CD4-positive, CD25-positive, alpha-beta regulatory T cell (primary cell): ENCODE measurements around the gene SLC16A8. TPM values are rescaled to one million over a fixed set of nuclear protein-coding genes. Genes with fewer than 3 reads are reported as not detected.
"Not testable (repeated sequence)": the region's sequence is repeated elsewhere in the genome, so short reads cannot be mapped to it uniquely, and the experiment has no call there.

Source experiments
- ATAC-seq, 2 donors: fragments of 150-1000 bp; cut with Tn5 transposase; one replicate each; pipeline ENCODE4 v1.10.0; 2021; ENCODE audit warnings: low read depth in 2 of 2, moderate number of reproducible peaks in 2 of 2, moderate library complexity in 1 of 2
- DNase-seq, 3 donors: peaks; one replicate each; pipeline versions ENCODE4 v3.0.0 to v3.0.0-alpha.2; 2012 to 2022; ENCODE audit warnings: mixed read lengths in 1 of 3
- H3K27ac ChIP-seq: one replicate; pipeline ENCODE4 v1.7.0; 2013; ENCODE audit warnings: mild to moderate bottlenecking, low read length; ENCODE audit not compliant: insufficient read depth, poor library complexity, severe bottlenecking
- H3K27me3 ChIP-seq: one replicate; pipeline ENCODE4 v1.7.0; 2013; ENCODE audit warnings: low read length; ENCODE audit not compliant: control insufficient read depth, insufficient read depth
- H3K36me3 ChIP-seq: one replicate; pipeline ENCODE4 v1.7.0; 2013; ENCODE audit warnings: mild to moderate bottlenecking, low read length, moderate library complexity; ENCODE audit not compliant: control insufficient read depth, insufficient read depth
- H3K4me1 ChIP-seq: 2 replicates; pipeline ENCODE4 v1.7.0; 2013; ENCODE audit warnings: mild to moderate bottlenecking, low read length; ENCODE audit not compliant: insufficient read depth, control insufficient read depth, poor library complexity, severe bottlenecking
- H3K4me3 ChIP-seq: one replicate; pipeline ENCODE4 v1.7.0; 2013; ENCODE audit warnings: low read depth, mild to moderate bottlenecking, low read length, moderate library complexity
- H3K9me3 ChIP-seq, 2 experiments: 1 replicate in 1 of 2; 2 replicates in 1 of 2; pipeline ENCODE4 v1.7.0; 2013; ENCODE audit warnings: low read length in 2 of 2, mild to moderate bottlenecking in 1 of 2, moderate library complexity in 1 of 2; ENCODE audit not compliant: control insufficient read depth in 2 of 2
- H3K27ac Mint-ChIP-seq, 3 donors: one replicate each; pipeline ENCODE4 v1.8.0; 2020 to 2022; ENCODE audit warnings: mild to moderate bottlenecking in 3 of 3, mixed read lengths in 3 of 3, moderate library complexity in 2 of 3
- H3K27me3 Mint-ChIP-seq: one replicate; pipeline ENCODE4 v1.8.0; 2022; ENCODE audit warnings: mild to moderate bottlenecking, mixed read lengths
- H3K36me3 Mint-ChIP-seq: one replicate; pipeline ENCODE4 v1.8.0; 2020; ENCODE audit warnings: mixed read lengths
- H3K4me1 Mint-ChIP-seq, 4 donors: one replicate each; pipeline ENCODE4 v1.8.0; 2020 to 2022; ENCODE audit warnings: mixed read lengths in 4 of 4, mild to moderate bottlenecking in 1 of 4
- H3K4me3 Mint-ChIP-seq, 4 donors: one replicate each; pipeline ENCODE4 v1.8.0; 2020 to 2022; ENCODE audit warnings: mild to moderate bottlenecking in 4 of 4, mixed read lengths in 4 of 4, moderate library complexity in 3 of 4
- H3K9me3 Mint-ChIP-seq, 7 donors: one replicate each; pipeline ENCODE4 v1.8.0; 2020 to 2022; ENCODE audit warnings: mixed read lengths in 7 of 7, mild to moderate bottlenecking in 3 of 7, moderate library complexity in 2 of 7
- polyA plus RNA-seq, 4 donors: library from polyadenylated mRNA; unstranded; fragments of 300-500 nt; fragmentation: Illumina TruSeq; gene quantifications; one replicate each; pipeline ENCODE4 v1.2.3, GENCODE V29; 2021
- total RNA-seq: library from RNA; stranded (reverse); gene quantifications from one replicate; pipeline ENCODE4 v1.2.3, GENCODE V29; 2022

The SLC16A8 gene
- total and polyA plus RNA-seq, 5 donors from 2014 or later = not detected

DNA sequence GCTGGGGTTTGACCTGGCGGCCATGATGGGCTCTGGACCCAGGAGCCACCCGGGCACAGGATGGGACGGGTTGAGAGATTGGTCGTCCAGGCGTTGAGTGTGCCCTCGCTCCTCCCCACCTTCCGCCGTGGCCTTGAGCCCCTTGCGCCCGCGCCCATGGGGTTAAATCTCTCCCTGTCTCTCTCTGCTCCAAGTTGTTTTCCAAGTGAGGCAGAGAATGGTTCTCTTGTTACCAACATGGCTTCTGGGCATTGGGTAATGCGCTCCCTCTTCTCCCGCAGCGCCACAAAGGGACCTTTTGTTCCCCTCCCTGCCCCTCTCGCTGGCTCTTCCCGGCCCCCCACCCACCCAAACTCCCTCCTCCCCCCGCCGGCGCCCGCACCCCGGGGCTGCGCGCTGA, 45.6 kb downstream of the SLC16A8 start:
- ATAC-seq (no peak), DNase-seq (no peak)
- H3K27me3 Mint-ChIP-seq = peaks cover 11% of the 10 kb centered on the region
- H3K9me3 Mint-ChIP-seq = no peaks in the 10 kb centered on the region
- Histone ChIP-seq H3K4me1 (no peaks in the 10 kb centered on the region), H3K36me3 (no peaks in the 10 kb centered on the region), H3K27ac (no peak overlapping the region), H3K27me3 (no peaks in the 10 kb centered on the region), H3K9me3 (no peaks in the 10 kb centered on the region), H3K4me3 (no peak overlapping the region)
- peaks cover 0 to 2% (median 0%) of the 10 kb centered on the region in 4 donors for H3K4me1 Mint-ChIP-seq
- H3K27ac Mint-ChIP-seq = no peak overlapping the region
- H3K36me3 Mint-ChIP-seq = no peaks in the 10 kb centered on the region
- no peak overlapping the region for H3K4me3 Mint-ChIP-seq

DNA sequence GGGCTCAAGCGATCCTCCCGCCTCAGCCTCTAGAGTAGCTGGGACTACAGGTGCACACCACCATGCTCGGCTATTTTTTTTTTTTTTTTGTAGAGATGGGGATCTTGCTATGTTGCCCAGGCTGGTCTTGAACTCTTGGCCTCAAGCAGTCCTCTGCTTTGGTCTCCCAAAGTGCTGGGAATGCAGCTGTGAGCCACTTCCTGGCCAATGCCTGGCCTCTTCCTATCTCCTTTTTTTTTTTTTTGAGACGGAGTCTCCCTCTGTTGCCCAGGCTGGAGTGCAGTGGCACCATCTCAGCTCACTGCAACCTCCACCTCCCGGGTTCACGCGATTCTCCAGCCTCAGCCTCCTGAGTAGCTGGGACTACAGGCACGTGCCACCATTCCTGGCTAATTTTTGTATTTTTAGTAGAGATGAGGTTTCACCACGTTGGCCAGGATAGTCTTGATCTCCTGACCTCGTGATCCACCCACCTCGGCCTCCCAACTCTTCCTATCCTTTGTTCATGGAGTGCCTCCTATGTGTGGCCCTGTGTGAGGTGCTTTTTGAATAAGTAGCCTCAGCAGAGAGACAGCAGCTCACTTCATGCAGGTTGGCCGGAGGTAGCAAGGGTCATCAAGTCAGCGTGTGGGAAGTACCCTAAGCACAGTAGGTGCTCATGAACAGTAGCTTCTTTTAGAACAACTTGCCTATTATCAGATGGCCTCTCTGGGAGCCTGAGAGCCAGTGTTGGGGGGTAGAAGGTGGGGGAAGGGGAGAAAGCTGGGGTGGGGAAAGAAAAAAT, 46.4 kb downstream of the SLC16A8 start:
- not testable (repeated sequence) for H3K9me3 Mint-ChIP-seq, H3K36me3 Mint-ChIP-seq
- H3K27me3 Mint-ChIP-seq = peaks cover 11% of the 10 kb centered on the region

DNA sequence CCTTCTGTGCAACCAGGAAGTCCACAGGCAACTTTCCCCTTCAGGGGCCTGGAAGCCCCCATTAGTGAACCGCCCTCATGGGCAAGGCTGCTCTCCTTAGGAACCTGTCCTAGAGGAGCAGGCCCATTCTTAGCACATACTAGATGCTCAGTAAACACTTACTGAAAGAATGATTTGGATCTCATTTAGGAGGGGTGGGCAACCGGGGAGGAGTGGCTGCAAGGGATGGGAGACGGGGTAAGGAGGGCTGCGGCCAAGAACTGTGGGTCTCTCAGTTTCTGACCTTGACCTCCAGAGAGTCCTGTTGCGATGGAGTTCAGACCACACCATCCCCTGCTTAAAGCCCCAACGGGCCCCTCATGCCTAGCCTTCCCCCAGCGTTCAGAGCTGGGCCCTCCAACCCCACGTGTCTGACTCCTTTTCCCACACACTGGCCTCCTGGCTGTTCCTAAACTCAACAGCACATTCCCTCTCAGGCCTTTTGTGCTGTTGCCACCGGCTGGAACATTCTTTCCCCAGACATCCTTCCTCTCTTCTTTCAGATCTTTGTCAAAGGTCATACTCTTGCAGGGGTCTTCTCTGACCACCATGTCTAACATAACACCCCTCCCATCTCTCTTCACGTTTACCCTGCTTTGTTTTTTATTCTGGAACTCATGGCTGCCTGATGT, 47.5 kb downstream of the SLC16A8 start:
- ATAC-seq = no peak
- Histone ChIP-seq H3K4me3 (no peak overlapping the region), H3K4me1 (no peaks in the 10 kb centered on the region), H3K27ac (no peak overlapping the region), H3K27me3 (no peaks in the 10 kb centered on the region), H3K36me3 (no peaks in the 10 kb centered on the region), H3K9me3 (no peaks in the 10 kb centered on the region)
- peaks cover 5% of the 10 kb centered on the region for H3K27me3 Mint-ChIP-seq
- H3K36me3 Mint-ChIP-seq = no peaks in the 10 kb centered on the region
- H3K4me3 Mint-ChIP-seq = no peak overlapping the region
- H3K27ac Mint-ChIP-seq = no peak overlapping the region
- H3K9me3 Mint-ChIP-seq = no peaks in the 10 kb centered on the region
- peaks cover 0 to 2% (median 0%) of the 10 kb centered on the region in 4 donors for H3K4me1 Mint-ChIP-seq
- DNase-seq = no peak

More for the DNA sequence above, 46.4 kb downstream of the SLC16A8 start:
- not testable (repeated sequence) for H3K27ac ChIP-seq, H3K4me3 Mint-ChIP-seq, H3K27me3 ChIP-seq, H3K27ac Mint-ChIP-seq, H3K9me3 ChIP-seq, DNase-seq, H3K36me3 ChIP-seq, H3K4me3 ChIP-seq, H3K4me1 Mint-ChIP-seq, H3K4me1 ChIP-seq, ATAC-seq

DNA sequence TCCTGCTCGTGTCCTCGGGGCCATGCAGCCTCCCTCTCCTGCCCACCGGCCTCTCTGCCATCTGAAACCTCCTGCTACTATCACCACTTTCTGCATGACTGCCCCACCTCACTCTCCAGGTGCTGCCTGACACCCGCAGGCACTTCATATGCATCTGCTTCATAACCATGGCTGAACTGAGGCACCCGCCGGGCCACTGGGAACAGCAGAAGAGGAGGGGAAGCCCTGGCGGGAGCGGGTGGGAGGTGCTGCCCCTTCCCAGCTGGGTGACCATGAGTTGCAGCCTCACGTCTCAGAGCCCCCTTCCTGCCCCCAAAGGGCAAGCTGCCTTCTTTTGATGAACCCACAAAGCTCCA, 48.5 kb downstream of the SLC16A8 start:
- DNase-seq (no peak), ATAC-seq (no peak)
- H3K27me3 ChIP-seq = no peaks in the 10 kb centered on the region
- no peaks in the 10 kb centered on the region for H3K36me3 ChIP-seq
- no peaks in the 10 kb centered on the region for H3K4me1 ChIP-seq
- Mint-ChIP-seq H3K36me3 (no peaks in the 10 kb centered on the region), H3K4me1 (peaks cover 0 to 2% (median 0%) of the 10 kb centered on the region in 4 donors), H3K9me3 (no peaks in the 10 kb centered on the region), H3K27me3 (peaks cover 5% of the 10 kb centered on the region), H3K4me3 (no peak overlapping the region), H3K27ac (no peak overlapping the region)
- no peaks in the 10 kb centered on the region for H3K9me3 ChIP-seq
- no peak overlapping the region for H3K4me3 ChIP-seq
- no peak overlapping the region for H3K27ac ChIP-seq

DNA sequence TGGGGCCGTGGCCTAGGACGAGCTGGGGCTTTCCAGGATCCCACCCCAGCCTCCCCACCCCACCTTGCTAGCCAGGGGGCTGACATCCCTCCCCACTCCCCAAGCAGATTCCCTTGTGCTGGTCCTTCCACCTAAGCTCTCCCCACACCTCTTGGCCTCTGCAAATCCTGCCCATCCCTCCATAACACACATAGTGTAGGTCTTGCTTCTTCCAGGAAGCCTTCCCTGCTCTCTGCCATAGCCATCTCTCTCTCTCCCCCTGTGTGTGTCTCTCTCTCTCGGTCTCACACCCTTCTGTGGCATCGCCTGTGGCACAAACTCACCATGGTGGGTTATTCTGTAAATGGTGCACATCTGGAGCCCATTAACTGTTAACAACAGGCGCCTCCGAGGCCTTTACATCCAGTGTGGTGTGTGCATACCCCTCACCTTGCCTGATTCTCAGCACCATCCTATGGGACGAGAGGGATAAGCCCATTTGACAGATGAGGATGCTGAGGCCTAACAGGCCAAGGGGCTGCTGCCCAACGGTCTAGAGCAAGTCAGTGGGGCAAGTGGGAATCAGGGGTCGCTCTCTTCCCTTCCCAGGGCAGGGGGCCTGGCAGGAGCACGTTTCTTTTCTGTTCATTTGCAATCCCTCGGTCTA, 49.0 kb downstream of the SLC16A8 start:
- H3K27ac ChIP-seq = no peak overlapping the region

DNA sequence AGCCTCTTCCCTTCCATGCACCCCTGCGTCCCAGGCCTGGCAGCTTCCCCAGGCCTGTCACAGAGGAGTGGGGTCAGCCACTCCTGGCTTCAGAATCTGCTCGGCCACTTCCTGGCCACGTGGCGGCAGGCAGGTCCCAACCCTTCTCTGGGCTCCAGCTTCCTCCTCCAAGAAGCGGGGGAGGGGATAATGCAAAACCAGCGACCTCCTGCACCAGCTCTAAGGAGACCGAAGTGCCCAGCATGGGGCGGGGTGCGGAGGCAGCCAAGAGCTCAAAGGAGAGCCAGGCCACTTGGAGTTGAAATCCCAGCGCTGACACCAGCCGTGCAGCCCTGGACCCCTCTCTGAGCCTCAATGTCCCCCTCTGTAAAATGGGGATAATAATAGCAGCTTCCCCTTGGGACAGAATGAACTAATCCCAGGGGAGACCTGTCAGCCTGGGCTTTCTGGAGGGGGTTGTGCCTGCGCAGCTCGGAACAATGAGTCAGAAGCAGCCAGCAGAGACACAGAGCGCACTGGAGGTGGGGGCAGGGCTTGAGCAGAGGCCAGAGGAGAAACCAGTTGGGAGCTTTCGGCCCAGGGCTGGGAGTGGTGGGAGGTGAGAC, 49.6 kb downstream of the SLC16A8 start:
- Histone ChIP-seq H3K27me3 (no peaks in the 10 kb centered on the region), H3K4me3 (no peak overlapping the region), H3K4me1 (no peaks in the 10 kb centered on the region), H3K36me3 (no peaks in the 10 kb centered on the region), H3K9me3 (no peaks in the 10 kb centered on the region), H3K27ac (no peak overlapping the region)
- Mint-ChIP-seq H3K27me3 (peaks cover 5% of the 10 kb centered on the region), H3K9me3 (no peaks in the 10 kb centered on the region), H3K4me3 (no peak overlapping the region), H3K27ac (no peak overlapping the region), H3K4me1 (peaks cover 0 to 2% (median 0%) of the 10 kb centered on the region in 4 donors), H3K36me3 (no peaks in the 10 kb centered on the region)
- DNase-seq (no peak), ATAC-seq (no peak)

More for the DNA sequence above, 49.0 kb downstream of the SLC16A8 start:
- no peak for ATAC-seq
- Histone ChIP-seq H3K27me3 (no peaks in the 10 kb centered on the region), H3K9me3 (no peaks in the 10 kb centered on the region), H3K4me3 (no peak overlapping the region), H3K36me3 (no peaks in the 10 kb centered on the region), H3K4me1 (no peaks in the 10 kb centered on the region)
- Mint-ChIP-seq H3K27ac (no peak overlapping the region), H3K36me3 (no peaks in the 10 kb centered on the region), H3K4me3 (peak overlapping the region in 1 of 4 donors; percentile 71), H3K27me3 (peaks cover 5% of the 10 kb centered on the region), H3K4me1 (peaks cover 0 to 2% (median 0%) of the 10 kb centered on the region in 4 donors), H3K9me3 (no peaks in the 10 kb centered on the region)
- no peak for DNase-seq

DNA sequence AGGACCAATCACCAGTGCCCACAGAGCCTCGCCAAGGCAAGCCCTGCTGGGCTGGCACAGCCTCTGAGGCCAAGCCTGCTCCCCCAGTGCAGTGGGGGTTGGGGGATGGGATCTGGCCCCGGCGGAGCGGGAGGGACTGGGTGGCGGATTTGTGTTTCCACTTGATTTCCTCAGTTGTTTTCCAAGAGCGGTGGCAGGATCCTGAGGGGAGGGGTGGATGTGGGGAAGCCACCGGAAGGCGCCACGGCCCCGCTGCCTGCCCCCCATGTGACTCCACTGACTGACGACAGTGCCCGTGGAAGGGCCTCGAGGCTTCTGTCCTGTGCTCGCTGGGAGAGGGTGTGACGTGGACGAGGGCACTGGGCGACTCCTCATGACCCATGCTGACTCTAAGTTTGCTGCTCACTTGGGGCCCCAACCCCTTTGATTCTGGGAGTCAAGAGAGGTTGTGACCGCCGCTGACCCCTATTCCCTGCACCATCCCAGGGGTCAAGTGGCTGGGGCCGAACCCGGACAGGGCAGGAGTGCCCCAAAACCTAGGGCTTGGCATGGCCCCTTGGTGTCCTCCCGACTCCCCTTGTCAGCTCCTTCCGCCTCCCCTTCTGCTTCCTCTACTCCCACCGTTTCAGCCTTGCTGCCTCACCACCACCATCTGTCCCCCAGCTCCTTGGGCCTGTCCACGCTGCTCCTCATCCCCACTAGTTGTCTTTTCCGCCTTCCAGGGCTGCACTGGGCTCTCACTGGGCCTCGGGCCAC, 50.3 kb downstream of the SLC16A8 start:
- DNase-seq (no peak), ATAC-seq (no peak)
- H3K4me3 ChIP-seq = no peak overlapping the region
- H3K27ac ChIP-seq = no peak overlapping the region
- no peaks in the 10 kb centered on the region for H3K4me1 ChIP-seq
- H3K9me3 ChIP-seq = no peaks in the 10 kb centered on the region
- H3K27me3 ChIP-seq = no peaks in the 10 kb centered on the region
- no peaks in the 10 kb centered on the region for H3K36me3 Mint-ChIP-seq
- no peaks in the 10 kb centered on the region for H3K36me3 ChIP-seq
- H3K27ac Mint-ChIP-seq = no peak overlapping the region
- H3K4me3 Mint-ChIP-seq = no peak overlapping the region
- H3K9me3 Mint-ChIP-seq = no peaks in the 10 kb centered on the region
- peaks cover 0 to 2% (median 0%) of the 10 kb centered on the region in 4 donors for H3K4me1 Mint-ChIP-seq
- H3K27me3 Mint-ChIP-seq = peaks cover 5% of the 10 kb centered on the region
